ENCODE data around the gene DOC2A. TPM values are rescaled to one million over a fixed set of nuclear protein-coding genes. Genes with fewer than 3 reads are reported as not detected.

Gene DOC2A
- total RNA-seq = 0.32 and 0.63 TPM in 2 replicates

DNA sequence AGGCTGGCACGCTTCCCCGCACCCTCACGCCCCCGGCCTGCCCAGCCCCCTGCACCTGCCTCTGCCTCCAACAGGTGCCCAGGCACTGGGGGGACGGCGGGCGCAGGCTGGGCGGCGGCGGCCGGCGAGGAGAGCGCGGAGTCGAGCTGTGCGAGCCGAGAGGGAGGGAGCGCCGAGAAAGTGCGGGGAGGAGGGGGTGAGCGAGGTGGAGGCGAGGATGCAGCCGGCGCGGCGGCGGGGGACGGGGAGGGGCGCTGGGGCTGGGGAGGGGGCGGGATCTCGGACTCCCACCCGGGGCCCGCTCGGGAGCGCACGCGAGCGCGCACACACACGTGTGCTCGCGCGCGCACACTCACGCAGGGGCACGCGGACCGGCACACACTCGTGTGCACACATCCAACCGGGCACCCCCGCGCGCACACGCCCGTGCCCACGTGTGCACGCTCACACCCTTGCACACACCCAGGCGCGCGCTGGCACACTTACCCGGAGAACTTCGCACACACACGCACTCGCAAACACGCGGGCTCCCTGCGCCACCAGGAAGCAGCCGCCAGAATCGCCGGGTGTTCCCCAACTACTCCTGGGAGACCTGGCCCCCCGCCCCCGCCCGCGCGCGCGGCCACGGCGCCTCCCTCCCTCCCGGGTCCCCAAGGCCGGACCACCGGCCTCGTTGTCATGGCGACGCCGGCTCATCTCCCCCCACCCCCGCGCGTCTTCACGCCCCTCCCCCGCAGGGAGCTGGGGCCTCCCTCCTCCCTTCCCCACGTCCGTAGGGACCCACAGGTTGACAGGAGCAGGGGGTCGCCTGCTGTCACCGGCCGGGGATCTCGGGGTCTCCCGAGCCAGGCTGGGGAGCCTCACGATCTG, at the start of gene DOC2A:
DOC2A (minus strand) TSS at position 184 of the 870 bp plus-strand sequence. CDS start 805 bp downstream, outside the sequence.

DNA sequence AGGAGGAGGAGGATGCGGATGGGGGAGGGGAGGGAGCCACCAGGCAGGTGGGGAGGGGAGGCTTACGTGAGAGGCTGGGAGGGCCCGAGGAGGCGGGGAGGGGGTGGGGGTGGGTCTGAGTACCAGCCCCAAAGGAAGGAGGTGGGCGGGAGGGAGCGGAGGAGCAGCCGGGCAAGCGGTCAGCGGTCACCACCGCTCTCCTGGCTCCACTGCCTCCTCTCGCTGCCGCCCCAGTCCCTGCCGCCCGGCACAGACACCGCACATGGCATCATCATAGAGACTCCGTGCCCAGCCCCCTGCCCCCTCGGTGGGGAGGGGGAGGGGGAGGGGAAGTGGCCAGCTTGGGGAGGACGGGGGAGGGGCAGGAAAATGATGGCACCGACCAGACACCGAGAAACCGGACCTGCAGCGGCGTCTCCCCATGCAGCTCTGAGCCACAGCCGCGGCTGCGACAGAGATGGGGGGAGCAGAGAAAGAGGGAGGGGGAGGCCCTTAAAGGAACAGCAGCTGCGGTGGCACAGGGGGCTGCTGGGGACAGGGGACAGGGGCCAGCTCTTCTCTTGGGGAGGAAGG, 20.1 kb upstream of the DOC2A start, which contains the start of gene TLCD3B:
TLCD3B (minus strand) TSS at position 431 of the 573 bp plus-strand sequence. CDS start 744 bp downstream, outside the sequence.

DNA sequence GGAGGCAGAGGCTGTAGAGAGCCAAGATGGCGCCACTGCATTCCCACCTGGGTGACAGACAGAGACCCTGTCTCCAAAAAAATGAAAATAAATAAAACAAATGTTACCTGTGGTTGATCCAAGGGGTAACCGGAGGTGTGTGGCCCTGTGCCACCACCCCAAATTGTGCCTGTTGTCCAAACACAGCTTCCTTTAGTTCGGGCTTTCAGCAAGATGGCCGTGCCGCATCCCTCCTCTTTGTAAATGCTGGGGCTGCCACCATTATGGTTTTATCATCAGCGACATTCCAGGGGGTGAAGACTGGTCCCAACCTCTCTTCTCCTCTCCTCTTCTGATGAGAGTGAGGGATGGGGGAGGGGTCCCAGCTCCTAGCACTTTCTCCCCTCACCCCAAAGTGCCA, 12.1 kb upstream of the DOC2A start, which contains the start of gene C16orf92:
C16orf92 (plus strand) TSS at position 312 of the 400 bp plus-strand sequence. CDS start 143 bp downstream, outside the sequence.

DNA sequence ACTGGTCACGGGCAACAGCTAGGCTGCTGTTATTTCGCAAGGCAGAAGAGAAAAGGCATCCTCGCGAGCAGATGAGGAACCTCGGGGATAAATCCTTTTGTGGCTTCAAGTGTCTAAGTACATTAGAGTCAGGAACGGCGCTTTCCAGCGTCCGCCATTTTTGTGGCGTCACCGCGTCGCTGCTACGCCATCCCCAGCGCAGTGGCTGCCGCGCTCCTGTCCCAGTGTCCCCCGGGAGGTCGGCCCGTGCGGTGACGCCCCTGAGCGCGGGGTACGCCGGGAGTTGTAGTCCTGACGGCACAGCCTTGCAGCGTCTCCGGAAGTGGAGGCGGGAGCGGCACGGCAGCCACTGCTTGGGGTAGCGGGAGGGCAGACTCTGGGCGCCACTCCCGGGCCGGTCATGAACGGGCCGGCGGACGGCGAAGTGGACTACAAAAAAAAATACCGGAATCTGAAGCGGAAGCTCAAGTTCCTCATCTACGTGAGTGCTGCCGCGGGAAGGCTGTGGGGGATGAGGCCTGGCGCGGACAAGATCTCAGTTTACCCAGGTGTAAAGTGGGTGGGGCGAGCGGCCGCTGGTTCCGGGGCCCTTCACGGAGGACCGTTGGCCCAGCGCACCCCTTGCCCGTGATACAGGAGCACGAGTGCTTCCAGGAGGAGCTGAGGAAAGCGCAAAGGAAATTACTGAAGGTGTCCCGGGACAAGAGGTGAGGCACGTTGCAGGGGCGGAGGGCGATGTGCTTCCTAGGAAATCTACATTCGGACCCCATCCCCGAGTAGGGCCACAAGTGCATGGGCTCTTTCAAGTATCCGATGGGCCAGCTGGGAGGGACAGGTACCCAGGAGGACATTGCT, 14.7 kb downstream of the DOC2A start, which contains the start of gene INO80E:
INO80E (plus strand) TSS at position 331 of the 855 bp plus-strand sequence; CDS start at position 401, 70 bp downstream.

DNA sequence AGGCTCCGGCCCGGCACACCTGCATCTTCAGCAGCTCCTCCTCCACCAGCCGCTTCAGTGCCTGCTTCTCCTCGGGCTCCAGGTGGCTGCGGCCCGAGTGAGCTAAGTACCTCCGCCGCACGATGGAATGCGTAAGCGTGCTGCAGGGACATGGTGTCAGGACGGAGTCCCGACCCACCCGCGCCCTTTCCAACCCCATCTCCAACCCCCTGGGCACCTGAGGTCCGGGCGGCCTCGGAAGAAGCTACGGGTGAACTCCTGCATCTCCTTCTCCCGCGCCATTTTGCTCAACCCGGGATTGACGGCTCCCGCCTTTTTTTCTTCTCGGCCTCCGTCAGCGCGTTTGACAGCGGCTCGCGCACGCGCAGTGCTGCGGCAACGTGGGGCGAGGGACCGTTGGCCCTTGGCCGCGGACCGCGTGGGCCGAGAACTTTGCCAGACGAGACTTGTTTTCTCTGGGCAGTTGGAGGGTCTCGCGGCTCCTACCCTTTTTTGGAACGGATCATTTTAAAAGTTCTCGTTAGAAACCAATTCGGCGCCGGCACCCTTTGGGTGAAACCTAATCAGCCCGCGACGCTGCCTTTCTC, 15.4 kb downstream of the DOC2A start, which contains the start of gene HIRIP3:
HIRIP3 (minus strand) TSS at position 294 of the 587 bp plus-strand sequence; CDS start at position 282, 12 bp downstream.

DNA sequence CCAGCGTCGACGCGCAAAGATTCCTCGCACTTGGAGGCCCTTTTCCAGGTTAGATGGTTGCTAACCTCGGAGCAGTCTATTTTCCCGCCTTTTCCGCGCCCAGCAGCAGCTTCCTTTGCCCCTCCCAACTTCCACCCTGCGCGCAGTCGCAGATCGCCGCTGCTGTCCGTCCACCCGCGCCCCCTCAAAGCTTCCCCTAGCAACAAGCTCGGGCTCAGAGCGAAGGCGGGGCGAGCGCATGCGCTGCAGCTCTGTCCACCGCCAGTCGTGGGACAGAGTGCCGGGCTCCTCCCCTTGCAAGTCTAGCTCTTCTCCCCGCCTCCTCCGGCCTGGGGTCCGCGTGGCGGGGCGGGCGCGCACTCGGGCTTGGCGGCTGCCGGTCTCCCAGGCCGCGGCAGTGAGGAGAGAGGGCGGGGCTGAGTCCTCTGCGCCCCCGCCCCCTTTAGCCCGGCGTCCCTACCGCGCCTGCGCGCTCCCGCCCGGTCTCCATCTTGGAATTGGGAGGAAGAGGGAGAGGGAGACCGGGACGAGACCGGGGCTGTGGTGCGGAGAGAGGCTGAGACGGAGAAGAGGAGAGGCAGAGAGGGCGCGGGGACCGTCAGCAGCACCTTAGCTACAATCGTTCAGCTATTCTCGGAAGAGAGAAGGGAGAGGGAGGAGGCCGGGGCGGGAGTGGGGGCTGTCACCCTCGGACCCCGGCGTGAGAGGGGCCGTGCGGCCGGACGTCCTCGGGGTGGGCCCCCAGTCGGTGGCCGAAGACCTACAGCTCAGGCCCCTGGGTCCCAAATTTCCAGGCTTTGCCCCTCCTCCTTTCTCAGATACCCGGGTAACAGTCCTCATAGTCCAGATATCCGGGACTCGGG, 37.2 kb downstream of the DOC2A start, which contains the start of gene TAOK2:
TAOK2 (plus strand) TSS at position 485 of the 863 bp plus-strand sequence. CDS start 3,905 bp downstream, outside the sequence.

DNA sequence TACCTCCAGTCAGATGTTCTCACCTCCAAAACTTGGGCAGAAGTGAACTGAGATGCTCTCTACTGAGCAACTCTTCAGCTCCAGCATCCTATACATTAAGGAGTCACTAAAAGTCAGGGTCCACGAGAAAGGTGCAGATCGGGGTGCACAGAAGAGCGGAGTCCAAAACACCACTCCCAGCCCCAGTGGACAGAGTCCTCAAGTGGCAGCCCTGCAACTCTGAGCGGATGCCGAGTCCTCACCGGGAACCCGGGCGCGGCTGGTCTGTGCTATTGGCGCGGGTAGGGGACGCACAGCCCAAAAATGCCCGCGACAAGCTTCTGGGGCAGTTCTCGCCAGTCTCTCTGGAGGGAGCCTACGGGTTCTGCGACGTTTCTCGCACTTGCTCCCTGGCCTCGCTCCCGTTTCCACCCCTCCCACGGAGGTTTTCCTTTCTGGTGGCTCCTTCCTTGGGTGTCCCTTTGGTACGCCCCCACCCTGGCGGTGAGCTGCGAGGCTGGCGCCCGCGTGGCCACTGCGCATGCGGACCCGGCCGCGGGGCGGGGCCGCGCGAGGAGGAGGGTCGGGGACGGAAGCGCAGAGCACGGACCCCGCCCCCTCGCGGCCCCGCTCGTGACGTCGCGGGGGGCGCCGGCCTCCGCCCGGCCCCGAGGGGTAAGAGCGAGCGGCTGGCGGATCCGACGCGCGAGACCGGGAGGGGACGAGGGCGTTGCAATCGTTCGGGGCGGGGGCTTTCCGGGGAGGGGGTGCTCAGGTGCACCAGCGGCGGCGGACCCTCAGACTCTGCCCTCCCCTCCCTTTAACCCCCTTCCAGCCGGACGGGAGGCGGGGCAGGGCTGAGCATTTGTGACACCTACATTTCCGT, 49.1 kb downstream of the DOC2A start, which contains the start of gene TMEM219:
TMEM219 (plus strand) TSS at position 601 of the 865 bp plus-strand sequence. CDS start 1,065 bp downstream, outside the sequence.

Other genes starting within 250 kb of the DOC2A start
- not detected in 2 replicates for gene ZG16, start 232.8 kb downstream of the DOC2A start, total RNA-seq
- gene KIF22, start 220.3 kb downstream of the DOC2A start, total RNA-seq = 38.6 and 60.5 TPM in 2 replicates
- 171 and 211 TPM in 2 replicates for gene MAZ, start 204.5 kb downstream of the DOC2A start, total RNA-seq
- 0.25 TPM in 1 of 2 replicates, not detected in the other for gene PRRT2, start 198.8 kb downstream of the DOC2A start, total RNA-seq
- 15.1 and 15.4 TPM in 2 replicates for gene PAGR1, start 194.9 kb downstream of the DOC2A start, total RNA-seq
- 223 and 253 TPM in 2 replicates for gene MVP, start 190.6 kb downstream of the DOC2A start, total RNA-seq
- gene CDIPT, start 147.8 kb downstream of the DOC2A start, total RNA-seq = 63.0 and 90.8 TPM in 2 replicates
- gene SEZ6L2, start 111.5 kb downstream of the DOC2A start, total RNA-seq = 0.65 and 5.9 TPM in 2 replicates
- gene ASPHD1, start 110.5 kb downstream of the DOC2A start, total RNA-seq = 0.32 and 0.63 TPM in 2 replicates
- gene KCTD13, start 84.8 kb downstream of the DOC2A start, total RNA-seq = 2.9 and 7.9 TPM in 2 replicates
- gene TMEM219, start 48.9 kb downstream of the DOC2A start, total RNA-seq = 52.2 and 80.0 TPM in 2 replicates
- 98.1 and 119 TPM in 2 replicates for gene TAOK2, start 37.2 kb downstream of the DOC2A start, total RNA-seq
- 6.6 and 8.2 TPM in 2 replicates for gene HIRIP3, start 15.4 kb downstream of the DOC2A start, total RNA-seq
- 13.9 and 20.0 TPM in 2 replicates for gene INO80E, start 14.8 kb downstream of the DOC2A start, total RNA-seq
- not detected in 2 replicates for gene C16orf92, start 12.2 kb upstream of the DOC2A start, total RNA-seq
- gene TLCD3B, start 20.2 kb upstream of the DOC2A start, total RNA-seq = 0.16 TPM in 1 of 2 replicates, not detected in the other
- gene ALDOA, start 54.7 kb upstream of the DOC2A start, total RNA-seq = 249 and 321 TPM in 2 replicates
- gene PPP4C, start 65.0 kb upstream of the DOC2A start, total RNA-seq = 205 and 215 TPM in 2 replicates
- 0.16 and 0.19 TPM in 2 replicates for gene TBX6, start 80.9 kb upstream of the DOC2A start, total RNA-seq
- gene YPEL3, start 85.2 kb upstream of the DOC2A start, total RNA-seq = 13.6 and 18.4 TPM in 2 replicates
- gene GDPD3, start 102.5 kb upstream of the DOC2A start, total RNA-seq = 0.49 and 2.5 TPM in 2 replicates
- 27.4 and 39.0 TPM in 2 replicates for gene MAPK3, start 112.2 kb upstream of the DOC2A start, total RNA-seq
- 3.1 and 3.2 TPM in 2 replicates for gene CORO1A, start 172.6 kb upstream of the DOC2A start, total RNA-seq
- gene BOLA2B, start 182.6 kb upstream of the DOC2A start, total RNA-seq = 28.4 and 30.9 TPM in 2 replicates
- gene SLX1A, start 182.8 kb upstream of the DOC2A start, total RNA-seq = 41.9 and 45.5 TPM in 2 replicates
- 2.3 and 4.7 TPM in 2 replicates for gene SULT1A3, start 188.2 kb upstream of the DOC2A start, total RNA-seq
- gene NPIPB13, start 237.5 kb upstream of the DOC2A start, total RNA-seq = 0.16 and 6.2 TPM in 2 replicates

Measured in bladder microvascular endothelial cell (primary cell).